ENCODE data around the gene NMNAT3. TPM values are rescaled to one million over a fixed set of nuclear protein-coding genes. Genes with fewer than 3 reads are reported as not detected.

The NMNAT3 gene
- total RNA-seq, 2 experiments from 2014 or later = 0.94 to 1.1 TPM

DNA sequence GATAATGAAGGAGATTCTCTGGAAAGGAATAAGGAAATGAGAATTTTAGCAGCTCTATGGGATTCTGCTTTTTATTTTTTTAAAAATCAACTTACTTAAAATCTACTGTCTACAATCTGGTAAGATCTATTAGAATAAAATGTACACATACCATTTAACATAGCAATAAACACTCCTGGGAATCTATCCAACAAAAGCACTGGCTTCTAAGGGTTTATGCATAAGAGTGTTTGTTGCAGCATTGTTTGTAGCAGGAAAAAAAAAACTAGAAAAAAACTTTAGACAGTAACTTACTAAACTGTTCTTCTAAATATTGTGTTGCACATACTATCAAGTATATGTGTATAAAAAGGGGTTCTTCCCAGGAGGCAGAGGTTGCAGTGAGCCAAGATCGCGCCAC, 122.5 kb downstream of the NMNAT3 start:
- no peak for DNase-seq
- ChIA-PET POLR2A (no interaction called here), CTCF (interaction anchor here (1.3 kb wide), 1 partner anchor 12 kb away, joined by 4 read pairs; no protein-coding TSS in a partner anchor)
- Mint-ChIP-seq H3K9me3 (no peaks in the 10 kb centered on the region), H3K4me3 (no peak overlapping the region), H3K36me3 (ENCODE audit: low read depth) (no peaks in the 10 kb centered on the region), H3K27me3 (peaks cover 5% of the 10 kb centered on the region), H3K27ac (no peak overlapping the region), H3K4me1 (no peaks in the 10 kb centered on the region)

DNA sequence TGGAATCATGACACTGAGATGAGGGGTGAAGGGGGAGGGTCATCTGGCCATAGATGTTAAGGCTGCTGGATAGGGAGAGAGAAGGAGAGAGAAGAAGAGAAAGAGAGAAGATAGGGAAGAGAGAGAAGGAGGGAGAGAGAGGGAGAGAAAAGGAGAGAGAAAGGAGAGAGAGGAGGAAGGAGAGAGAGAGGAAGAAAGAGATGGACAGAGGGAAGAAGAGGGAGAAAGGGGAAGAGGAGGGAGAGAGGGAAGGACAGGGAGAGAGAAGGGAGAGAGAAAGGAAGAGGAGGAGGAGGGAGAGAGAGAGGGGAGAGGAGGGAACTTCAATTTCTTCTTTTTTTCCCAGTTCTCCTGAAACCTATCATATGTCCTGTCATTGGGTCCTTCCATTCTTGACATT, 123.1 kb downstream of the NMNAT3 start:
- H3K36me3 Mint-ChIP-seq (ENCODE audit: low read depth) = no peaks in the 10 kb centered on the region
- no peak overlapping the region for H3K27ac Mint-ChIP-seq
- no peak overlapping the region for H3K4me3 Mint-ChIP-seq
- ChIA-PET CTCF (no interaction called here), POLR2A (no interaction called here)
- H3K9me3 Mint-ChIP-seq = no peaks in the 10 kb centered on the region
- no peaks in the 10 kb centered on the region for H3K4me1 Mint-ChIP-seq
- H3K27me3 Mint-ChIP-seq = peaks cover 5% of the 10 kb centered on the region
- DNase-seq = no peak

- Mint-ChIP-seq H3K9me3 (no peaks in the 10 kb centered on the region), H3K27ac (no peak overlapping the region), H3K4me3 (no peak overlapping the region), H3K27me3 (peaks cover 5% of the 10 kb centered on the region), H3K36me3 (ENCODE audit: low read depth) (no peaks in the 10 kb centered on the region), H3K4me1 (no peaks in the 10 kb centered on the region)
- ChIA-PET CTCF (interaction anchor here (0.7 kb wide), 1 partner anchor 33 kb away, joined by 3 read pairs; no protein-coding TSS in a partner anchor), POLR2A (no interaction called here)
- DNase-seq = no peak
Observed at GRCh38 chr3:139552632-139553365, 125.0 kb downstream of the NMNAT3 start.

DNA sequence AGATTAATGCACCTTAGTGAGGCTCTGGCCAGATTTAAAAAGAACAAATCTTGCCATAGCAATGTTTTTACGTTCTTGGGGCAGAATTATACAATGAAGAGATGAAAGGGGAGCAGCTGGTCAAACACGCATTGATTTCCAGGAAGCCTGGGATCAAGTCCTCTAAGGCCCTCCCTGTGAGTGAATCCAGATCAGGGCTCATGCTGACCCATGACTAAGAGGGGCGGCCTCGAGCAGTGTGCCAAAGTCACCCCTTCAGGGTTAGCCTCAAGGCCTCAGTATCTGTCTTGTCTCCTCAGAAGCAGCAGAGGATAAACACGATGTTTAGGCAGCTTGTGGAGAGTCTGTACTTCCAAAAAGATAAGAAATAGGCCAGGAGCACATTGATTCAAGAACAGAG, 129.0 kb downstream of the NMNAT3 start:
- Mint-ChIP-seq H3K4me1 (no peaks in the 10 kb centered on the region), H3K36me3 (ENCODE audit: low read depth) (no peaks in the 10 kb centered on the region), H3K4me3 (no peak overlapping the region), H3K27me3 (peaks cover 6% of the 10 kb centered on the region), H3K9me3 (no peaks in the 10 kb centered on the region), H3K27ac (no peak overlapping the region)
- ChIA-PET POLR2A (no interaction called here), CTCF (no interaction called here)
- no peak for DNase-seq

GRCh38 chr3:139547666-139548065, 130.1 kb downstream of the NMNAT3 start:
- Mint-ChIP-seq H3K27ac (no peak overlapping the region), H3K4me3 (no peak overlapping the region), H3K36me3 (ENCODE audit: low read depth) (no peaks in the 10 kb centered on the region), H3K4me1 (no peaks in the 10 kb centered on the region), H3K9me3 (no peaks in the 10 kb centered on the region), H3K27me3 (peaks cover 10% of the 10 kb centered on the region)
- ChIA-PET CTCF (no interaction called here), POLR2A (no interaction called here)
- no peak for DNase-seq

DNA sequence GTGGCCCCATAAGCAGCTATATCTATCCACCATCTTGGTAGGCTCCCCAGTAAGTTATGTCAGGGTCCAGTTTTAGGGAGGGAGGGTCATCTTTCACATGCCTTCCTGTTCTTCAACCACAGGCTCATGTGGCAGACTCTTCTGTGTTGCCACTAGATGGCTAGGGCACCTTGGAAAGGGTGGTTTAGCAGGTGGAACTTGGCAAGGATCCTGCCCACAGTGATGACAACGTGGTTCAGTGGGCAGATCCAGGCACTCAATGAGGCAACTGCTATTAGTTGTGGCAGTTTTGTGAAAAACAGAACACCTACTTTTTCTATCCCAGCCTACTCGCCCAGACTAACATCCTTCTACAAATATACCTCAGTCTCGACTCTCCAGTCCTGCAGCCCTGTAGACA, 131.0 kb downstream of the NMNAT3 start:
- DNase-seq = no peak
- Mint-ChIP-seq H3K27ac (no peak overlapping the region), H3K36me3 (ENCODE audit: low read depth) (no peaks in the 10 kb centered on the region), H3K4me3 (no peak overlapping the region), H3K9me3 (no peaks in the 10 kb centered on the region), H3K4me1 (no peaks in the 10 kb centered on the region), H3K27me3 (peaks cover 15% of the 10 kb centered on the region)
- CTCF ChIA-PET = no interaction called here
- POLR2A ChIA-PET = no interaction called here

GRCh38 chr3:139541532-139542288, 136.1 kb downstream of the NMNAT3 start:
- no peaks in the 10 kb centered on the region for H3K36me3 Mint-ChIP-seq (ENCODE audit: low read depth)
- H3K9me3 Mint-ChIP-seq = no peaks in the 10 kb centered on the region
- no peak for DNase-seq
- H3K27ac Mint-ChIP-seq = no peak overlapping the region
- ChIA-PET CTCF (no interaction called here), POLR2A (no interaction called here)
- H3K4me1 Mint-ChIP-seq = peaks cover 20% of the 10 kb centered on the region
- H3K27me3 Mint-ChIP-seq = peaks cover 58% of the 10 kb centered on the region
- no peak overlapping the region for H3K4me3 Mint-ChIP-seq

- DNase-seq = no peak
- no peaks in the 10 kb centered on the region for H3K36me3 Mint-ChIP-seq (ENCODE audit: low read depth)
- POLR2A ChIA-PET = no interaction called here
- no peaks in the 10 kb centered on the region for H3K9me3 Mint-ChIP-seq
- peaks cover 20% of the 10 kb centered on the region for H3K4me1 Mint-ChIP-seq
- H3K27ac Mint-ChIP-seq = no peak overlapping the region
- peaks cover 58% of the 10 kb centered on the region for H3K27me3 Mint-ChIP-seq
- CTCF ChIA-PET = no interaction called here
- H3K4me3 Mint-ChIP-seq = no peak overlapping the region
Observed at GRCh38 chr3:139540651-139541531, 136.9 kb downstream of the NMNAT3 start.

DNA sequence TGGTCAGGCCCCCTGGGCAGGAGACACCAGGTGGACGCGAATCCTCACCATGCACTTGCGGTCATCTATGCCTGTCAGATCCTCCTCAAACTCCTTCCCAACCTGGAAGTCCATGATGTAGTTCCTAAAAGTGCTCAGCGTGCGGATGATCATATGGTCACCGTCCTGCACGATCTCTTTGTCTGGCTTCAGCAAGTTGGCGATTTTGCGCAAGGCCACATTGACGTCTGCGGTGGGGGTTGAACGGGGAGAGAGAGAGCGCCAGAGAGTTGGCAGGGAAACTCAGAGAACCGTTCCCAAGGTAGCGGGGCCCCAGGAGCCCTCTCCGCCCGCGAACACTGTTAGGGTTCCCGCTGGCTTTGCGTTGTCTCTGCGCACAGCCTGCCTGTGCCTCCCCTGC, 139.0 kb downstream of the NMNAT3 start:
- no peak overlapping the region for H3K27ac Mint-ChIP-seq
- peaks cover 20% of the 10 kb centered on the region for H3K4me1 Mint-ChIP-seq
- no peaks in the 10 kb centered on the region for H3K9me3 Mint-ChIP-seq
- no peaks in the 10 kb centered on the region for H3K36me3 Mint-ChIP-seq (ENCODE audit: low read depth)
- ChIA-PET POLR2A (no interaction called here), CTCF (no interaction called here)
- H3K4me3 Mint-ChIP-seq = no peak overlapping the region
- no peak for DNase-seq
- peaks cover 53% of the 10 kb centered on the region for H3K27me3 Mint-ChIP-seq

- CTCF ChIA-PET = no interaction called here
- no peak overlapping the region for H3K27ac Mint-ChIP-seq
- H3K27me3 Mint-ChIP-seq = peaks cover 53% of the 10 kb centered on the region
- H3K4me3 Mint-ChIP-seq = no peak overlapping the region
- no peaks in the 10 kb centered on the region for H3K9me3 Mint-ChIP-seq
- H3K4me1 Mint-ChIP-seq = peaks cover 20% of the 10 kb centered on the region
- POLR2A ChIA-PET = no interaction called here
- no peak for DNase-seq
- no peaks in the 10 kb centered on the region for H3K36me3 Mint-ChIP-seq (ENCODE audit: low read depth)
Observed at GRCh38 chr3:139537795-139538621, 139.8 kb downstream of the NMNAT3 start.

- H3K4me1 Mint-ChIP-seq = peaks cover 20% of the 10 kb centered on the region
- ChIA-PET POLR2A (no interaction called here), CTCF (no interaction called here)
- no peak overlapping the region for H3K4me3 Mint-ChIP-seq
- H3K9me3 Mint-ChIP-seq = no peaks in the 10 kb centered on the region
- DNase-seq = no peak
- H3K27me3 Mint-ChIP-seq = peaks cover 48% of the 10 kb centered on the region
- no peaks in the 10 kb centered on the region for H3K36me3 Mint-ChIP-seq (ENCODE audit: low read depth)
- H3K27ac Mint-ChIP-seq = no peak overlapping the region
Observed at GRCh38 chr3:139537361-139537760, 140.4 kb downstream of the NMNAT3 start.

DNA sequence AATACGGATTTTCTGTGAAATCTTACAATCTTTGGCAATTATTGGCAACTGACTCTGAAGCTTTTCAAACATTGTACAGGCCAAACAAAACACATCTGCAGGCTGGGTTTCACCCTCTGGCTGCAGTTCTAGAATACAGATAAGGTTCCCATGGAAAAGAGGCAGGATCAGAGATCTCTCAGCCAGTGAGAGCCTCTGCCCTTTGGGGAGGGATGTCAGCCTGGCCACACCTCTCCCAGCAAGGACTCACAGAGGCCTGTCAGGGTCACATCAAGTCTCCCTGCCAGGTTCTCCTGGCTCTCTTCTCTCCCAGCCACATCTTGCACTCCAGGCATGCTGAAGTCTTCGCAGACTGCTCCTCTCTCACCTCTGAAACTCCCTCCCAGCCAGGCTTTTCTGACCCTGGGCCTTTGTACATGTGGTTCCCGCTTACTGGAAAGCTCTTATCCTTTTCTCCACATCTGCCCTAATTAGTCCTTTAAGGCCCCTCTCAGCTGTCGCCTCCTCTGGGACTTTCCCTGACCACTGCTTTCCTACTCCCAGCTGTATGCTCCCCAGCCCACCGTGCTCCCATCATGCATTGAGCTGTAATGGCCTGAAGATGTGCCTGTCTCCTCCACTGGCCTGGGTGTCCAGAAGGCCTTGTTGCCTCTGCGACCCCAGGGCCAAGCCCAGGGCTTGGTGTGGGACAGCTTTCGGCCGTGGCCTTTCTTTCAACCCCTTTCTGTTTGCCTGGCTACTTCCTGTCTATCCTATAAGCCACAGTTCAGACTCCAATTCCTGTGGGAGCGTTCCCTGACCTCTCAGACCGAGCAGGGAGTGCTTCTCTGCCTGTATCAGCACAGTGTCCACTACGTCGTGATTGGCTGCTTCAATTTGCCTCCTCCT, 142.5 kb downstream of the NMNAT3 start:
- peaks cover 13% of the 10 kb centered on the region for H3K4me1 Mint-ChIP-seq
- no peak for DNase-seq
- POLR2A ChIA-PET = interaction anchor here (0.6 kb wide), 1 partner anchor 110 kb away, joined by 3 read pairs; no protein-coding TSS in a partner anchor
- no peaks in the 10 kb centered on the region for H3K36me3 Mint-ChIP-seq (ENCODE audit: low read depth)
- H3K4me3 Mint-ChIP-seq = no peak overlapping the region
- CTCF ChIA-PET = no interaction called here
- no peak overlapping the region for H3K27ac Mint-ChIP-seq
- peaks cover 30% of the 10 kb centered on the region for H3K27me3 Mint-ChIP-seq
- H3K9me3 Mint-ChIP-seq = no peaks in the 10 kb centered on the region
